ENCODE measurements around the gene GLTP.
"Not testable (repeated sequence)": the region's sequence is repeated elsewhere in the genome, so short reads cannot be mapped to it uniquely, and the experiment has no call there.

GLTP gene, protein sequence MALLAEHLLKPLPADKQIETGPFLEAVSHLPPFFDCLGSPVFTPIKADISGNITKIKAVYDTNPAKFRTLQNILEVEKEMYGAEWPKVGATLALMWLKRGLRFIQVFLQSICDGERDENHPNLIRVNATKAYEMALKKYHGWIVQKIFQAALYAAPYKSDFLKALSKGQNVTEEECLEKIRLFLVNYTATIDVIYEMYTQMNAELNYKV

DNA sequence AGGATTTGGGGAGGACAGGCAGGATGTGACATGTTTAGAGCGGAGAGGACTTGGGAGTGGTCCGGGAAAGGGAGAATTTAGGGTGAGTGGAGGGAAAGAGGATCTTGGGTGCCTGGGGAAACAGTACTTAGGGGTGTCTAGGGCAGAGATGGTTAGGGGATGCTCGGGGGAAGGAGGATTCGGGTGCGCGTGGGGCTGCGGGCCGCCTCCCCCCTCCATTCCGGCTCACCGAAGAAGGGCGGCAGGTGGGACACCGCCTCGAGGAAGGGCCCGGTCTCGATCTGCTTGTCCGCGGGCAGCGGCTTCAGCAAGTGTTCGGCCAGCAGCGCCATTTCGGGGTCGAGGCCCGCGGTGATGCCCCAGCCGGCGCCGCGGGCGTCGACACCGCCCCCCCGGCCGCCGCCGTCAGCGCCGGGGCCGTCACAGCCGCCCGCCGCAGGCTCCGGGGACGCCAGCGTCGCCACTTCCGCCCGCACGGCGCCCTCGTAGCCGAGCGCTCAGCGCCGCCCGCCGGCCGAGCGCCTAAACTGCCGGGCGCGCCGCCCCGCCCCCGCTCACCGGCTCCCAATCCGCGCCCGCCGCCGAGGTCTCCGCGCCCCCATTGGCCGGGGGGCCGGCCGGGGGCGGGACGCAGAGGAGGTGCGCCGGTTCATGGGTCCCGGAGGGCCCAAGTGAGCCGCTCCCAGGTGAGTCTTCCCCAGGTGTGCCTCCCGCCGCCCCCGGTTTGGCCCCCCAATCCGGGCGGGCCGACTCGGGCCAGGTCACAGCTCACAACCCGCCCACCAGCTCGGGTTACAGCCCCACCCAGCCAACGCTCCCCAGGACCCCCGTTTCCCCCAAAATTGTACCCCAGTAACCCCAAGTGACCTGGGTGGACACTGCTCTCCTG, at the start of gene GLTP:
Gene GLTP, minus strand, starts transcription at position 499 of the 889 bp plus-strand sequence. Its CDS starts 167 bp downstream, at position 332.
- DNase-seq (ENCODE audit: low spot score in 2 of 2), result peak; percentile 85 to 88
- peaks cover 20% of the 10 kb centered on the region for H3K4me1 ChIP-seq
- H3K36me3 ChIP-seq (replicated peaks), result no peaks in the 10 kb centered on the region; the same call in 1 of the 2 replicates
- in situ Hi-C loops (cut with MboI; ENCODE audit: low sequenced_read_pairs), result no loop called here
- peak within 1 kb of the TSS; percentile 64 for H3K4me3 ChIP-seq
- H3K9me3 ChIP-seq, result no peaks in the 10 kb centered on the region
- H3K27me3 ChIP-seq (ENCODE audit: low read depth), result no peaks in the 10 kb centered on the region

DNA sequence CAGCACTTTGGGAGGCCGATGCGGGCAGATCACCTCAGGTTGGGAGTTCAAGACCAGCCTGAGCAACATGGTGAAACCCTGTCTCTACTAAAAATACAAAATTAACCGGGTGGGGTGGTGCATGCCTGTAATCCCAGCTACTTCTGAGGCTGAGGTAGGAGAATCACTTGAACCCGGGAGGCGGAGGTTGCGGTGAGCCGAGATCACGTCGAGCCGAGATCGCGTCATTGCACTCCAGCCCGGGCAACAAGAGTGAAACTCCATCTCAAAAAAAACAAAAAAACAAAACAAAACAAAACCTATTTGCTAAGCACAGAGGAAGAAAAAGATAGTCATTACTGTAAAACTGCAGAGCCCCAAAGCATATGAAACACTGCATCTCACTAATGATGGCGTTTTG, 49.0 kb upstream of the GLTP start:
- H3K4me1 ChIP-seq; H3K27me3 ChIP-seq (ENCODE audit: low read depth); DNase-seq (ENCODE audit: low spot score in 2 of 2); H3K9me3 ChIP-seq; H3K4me3 ChIP-seq; in situ Hi-C loops (cut with MboI; ENCODE audit: low sequenced_read_pairs): not testable (repeated sequence)
- peaks cover 26% of the 10 kb centered on the region for H3K36me3 ChIP-seq (replicated peaks)

DNA sequence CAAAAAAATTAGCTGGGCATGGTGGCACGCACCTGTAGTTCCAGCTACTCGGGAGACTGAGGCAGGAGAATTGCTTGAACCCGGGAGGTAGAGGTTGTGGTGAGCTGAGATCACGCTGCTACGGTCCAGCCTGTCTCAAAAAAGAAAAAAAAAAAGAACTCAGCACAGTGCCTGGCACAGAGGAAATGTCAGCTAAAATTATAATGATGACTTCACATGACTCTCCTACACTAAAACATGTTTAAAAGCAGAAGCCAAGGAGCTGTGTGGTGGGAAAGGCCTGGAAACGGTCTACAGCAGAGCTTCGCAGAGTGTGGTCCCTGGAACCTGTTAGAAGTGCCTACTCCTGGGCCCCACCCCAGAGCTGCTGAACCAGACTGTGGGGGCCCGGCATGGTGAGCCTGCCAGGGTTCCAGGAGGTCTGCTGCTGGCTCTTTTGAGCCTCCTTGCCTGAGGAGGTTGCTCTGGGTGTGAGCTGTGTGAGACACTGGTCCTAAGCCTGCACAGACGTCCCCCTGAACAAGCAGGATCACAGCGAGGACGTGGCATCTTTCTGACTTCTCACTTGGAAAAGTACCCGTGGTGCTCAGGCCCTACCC, 47.8 kb upstream of the GLTP start:
- no peak overlapping the region for H3K4me3 ChIP-seq
- no peaks in the 10 kb centered on the region for H3K27me3 ChIP-seq (ENCODE audit: low read depth)
- in situ Hi-C loops (cut with MboI; ENCODE audit: low sequenced_read_pairs), result no loop called here
- no peaks in the 10 kb centered on the region for H3K9me3 ChIP-seq
- H3K36me3 ChIP-seq (replicated peaks), result peaks cover 19% of the 10 kb centered on the region
- DNase-seq (ENCODE audit: low spot score in 2 of 2), result no peak
- H3K4me1 ChIP-seq, result no peaks in the 10 kb centered on the region

DNA sequence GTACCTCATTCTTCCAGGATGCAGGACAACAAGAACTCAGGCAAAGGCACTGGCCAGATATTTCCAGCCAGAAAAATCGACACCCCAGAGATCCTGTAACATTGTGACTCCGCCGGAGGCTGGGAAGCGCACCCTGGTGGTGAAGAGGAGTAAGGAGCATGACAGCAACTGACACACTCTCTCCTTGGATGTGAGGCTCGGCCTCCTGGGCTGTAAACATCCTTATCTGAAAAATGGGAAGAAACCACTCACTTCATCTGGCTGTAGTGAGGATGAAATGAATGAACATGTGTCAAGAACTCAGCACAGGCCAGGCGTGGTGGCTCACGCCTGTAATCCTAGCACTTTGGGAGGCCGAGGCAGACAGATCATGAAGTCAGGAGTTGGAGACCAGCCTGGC, 47.3 kb upstream of the GLTP start:
- DNase-seq (ENCODE audit: low spot score in 2 of 2), result peak; percentile 32 to 66
- Histone ChIP-seq H3K4me1 (no peaks in the 10 kb centered on the region), H3K9me3 (no peaks in the 10 kb centered on the region), H3K36me3 (replicated peaks) (peaks cover 14% of the 10 kb centered on the region), H3K27me3 (ENCODE audit: low read depth) (no peaks in the 10 kb centered on the region), H3K4me3 (no peak overlapping the region)
- in situ Hi-C loops (cut with MboI; ENCODE audit: low sequenced_read_pairs), result no loop called here

DNA sequence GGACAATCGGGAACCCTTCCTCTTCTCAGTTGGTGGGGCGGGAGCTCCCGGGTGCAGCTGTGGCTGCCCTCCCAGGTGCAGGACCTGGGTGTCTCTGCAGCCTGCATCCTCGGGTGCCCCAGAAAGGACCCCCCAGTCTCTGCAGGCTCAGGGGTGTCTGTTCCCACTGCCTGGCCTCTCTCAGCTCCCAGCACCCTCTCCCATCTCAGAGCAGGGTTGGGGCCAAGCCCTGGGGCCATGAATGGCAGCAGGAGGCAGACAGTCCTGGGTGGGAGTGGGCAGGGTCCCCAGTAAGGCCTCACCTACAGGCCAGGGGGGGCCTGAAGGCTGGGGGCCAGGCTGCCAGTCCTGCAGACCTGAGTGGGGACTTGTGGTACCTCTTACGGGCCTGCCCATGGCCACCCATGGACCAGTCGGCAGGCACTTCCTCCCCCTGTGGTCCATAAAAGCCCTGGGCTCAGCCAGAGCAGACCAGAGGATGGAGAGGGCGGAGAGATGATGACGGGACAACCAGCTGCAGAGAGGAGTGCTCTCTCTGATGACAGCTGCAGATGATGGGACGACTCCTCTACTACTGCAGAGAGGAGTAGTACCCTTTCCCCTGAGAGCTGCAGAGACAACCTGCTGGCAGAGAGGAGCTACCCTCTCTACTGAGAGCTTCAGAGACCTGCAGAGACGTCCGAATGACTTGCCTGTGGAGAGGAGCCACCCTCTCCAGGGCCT, 46.3 kb upstream of the GLTP start:
- no peak for DNase-seq (ENCODE audit: low spot score in 2 of 2)
- in situ Hi-C loops (cut with MboI; ENCODE audit: low sequenced_read_pairs), result no loop called here
- H3K9me3 ChIP-seq, result no peaks in the 10 kb centered on the region
- no peaks in the 10 kb centered on the region for H3K27me3 ChIP-seq (ENCODE audit: low read depth)
- peaks cover 4% of the 10 kb centered on the region for H3K36me3 ChIP-seq (replicated peaks)
- no peaks in the 10 kb centered on the region for H3K4me1 ChIP-seq
- no peak overlapping the region for H3K4me3 ChIP-seq

DNA sequence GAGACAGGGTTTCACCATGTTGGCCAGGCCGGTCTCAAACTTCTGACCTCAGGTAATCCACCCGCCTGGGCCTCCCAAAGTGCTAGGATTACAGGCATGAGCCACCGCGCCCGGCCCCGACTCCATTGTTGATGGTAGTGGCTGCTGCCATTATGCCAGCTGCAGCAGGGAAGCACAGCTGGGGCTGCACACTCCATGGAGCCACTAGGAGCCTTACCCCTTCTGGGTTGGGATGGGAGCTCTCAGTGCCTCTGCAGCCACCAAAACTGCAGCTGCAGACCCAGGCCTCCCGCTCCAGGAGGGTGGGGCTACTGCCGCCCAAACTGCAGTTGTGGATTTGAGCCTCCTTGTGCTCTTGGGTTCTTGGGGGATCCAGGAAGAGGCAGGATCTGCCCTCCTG, 45.7 kb upstream of the GLTP start:
- H3K9me3 ChIP-seq, result no peaks in the 10 kb centered on the region
- H3K27me3 ChIP-seq (ENCODE audit: low read depth), result no peaks in the 10 kb centered on the region
- H3K36me3 ChIP-seq (replicated peaks), result no peaks in the 10 kb centered on the region; the same call in none of the 2 replicates
- H3K4me3 ChIP-seq, result no peak overlapping the region
- H3K4me1 ChIP-seq, result no peaks in the 10 kb centered on the region
- in situ Hi-C loops (cut with MboI; ENCODE audit: low sequenced_read_pairs), result no loop called here
- DNase-seq (ENCODE audit: low spot score in 2 of 2), result no peak

DNA sequence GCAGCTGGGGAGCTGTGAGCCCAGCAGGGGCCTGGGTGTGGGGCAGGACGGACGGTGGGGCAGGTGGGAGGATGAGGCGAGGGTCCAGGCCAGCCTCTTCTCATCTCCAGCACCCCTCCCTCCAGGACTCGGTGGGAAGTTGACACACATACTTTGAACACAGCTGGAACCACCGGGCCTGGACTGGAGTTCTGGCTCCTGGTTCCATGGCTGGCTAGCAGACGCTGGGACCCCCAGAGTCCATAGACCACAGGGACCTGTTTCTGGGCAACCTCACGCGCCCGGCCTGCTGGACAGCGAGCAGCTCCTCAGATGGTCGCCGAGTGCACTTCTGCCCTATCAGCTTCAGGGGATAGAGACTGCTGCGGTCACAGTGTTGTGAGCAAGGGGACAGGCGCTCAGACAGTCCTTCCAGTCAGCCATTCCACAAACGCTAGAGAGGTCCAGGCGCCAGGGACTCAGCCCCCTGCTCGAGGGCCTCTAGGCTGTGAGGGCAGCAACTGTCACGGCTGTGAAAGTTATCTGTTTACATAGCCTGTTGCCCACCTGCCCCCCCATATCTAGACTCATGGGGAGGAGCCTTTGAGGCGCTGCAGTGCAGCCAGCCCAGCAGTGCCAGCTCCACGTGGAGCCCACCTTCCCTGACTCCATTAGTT, 45.0 kb upstream of the GLTP start:
- Histone ChIP-seq H3K36me3 (replicated peaks) (no peaks in the 10 kb centered on the region; the same call in 1 of the 2 replicates), H3K4me1 (no peaks in the 10 kb centered on the region), H3K9me3 (no peaks in the 10 kb centered on the region), H3K27me3 (ENCODE audit: low read depth) (no peaks in the 10 kb centered on the region), H3K4me3 (no peak overlapping the region)
- no peak for DNase-seq (ENCODE audit: low spot score in 2 of 2)
- in situ Hi-C loops (cut with MboI; ENCODE audit: low sequenced_read_pairs), result no loop called here

DNA sequence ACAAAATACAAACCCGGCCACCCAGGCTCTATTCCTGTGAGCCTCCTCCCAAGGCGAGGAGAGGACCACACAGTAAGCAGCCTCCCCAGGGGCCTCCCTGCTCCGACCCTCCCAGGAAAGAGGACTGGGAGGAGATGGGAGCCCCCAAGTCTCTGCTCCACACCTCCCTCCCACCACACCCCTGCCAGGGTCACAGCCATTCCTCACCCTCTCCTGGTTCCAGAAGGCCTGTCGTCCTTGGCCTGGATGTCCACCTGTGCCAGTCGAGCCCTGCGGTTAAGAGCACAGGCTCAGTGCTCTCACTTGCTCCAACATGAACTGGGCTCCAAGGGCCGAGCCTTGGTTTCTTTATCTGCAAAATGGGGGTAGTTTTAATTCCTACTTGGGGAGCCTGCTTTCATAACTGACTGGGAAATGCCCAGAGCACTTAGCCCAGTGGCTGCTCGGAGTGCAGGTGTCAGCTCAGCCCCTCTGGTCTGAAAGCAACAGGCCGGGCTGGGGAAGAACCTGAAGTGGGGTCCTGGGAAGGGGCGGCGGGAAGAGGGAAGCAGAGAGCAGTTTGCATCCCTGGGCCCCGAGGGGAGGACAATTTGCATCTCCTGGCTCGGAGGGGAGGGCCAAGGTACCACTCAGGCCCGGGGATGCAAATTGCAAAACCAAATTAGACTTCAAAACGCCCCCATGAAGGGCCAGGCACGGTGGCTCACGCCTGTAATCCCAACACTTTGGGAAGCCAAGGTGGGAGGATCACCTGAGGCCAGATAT, 43.3 kb upstream of the GLTP start:
- Histone ChIP-seq H3K36me3 (replicated peaks) (peaks cover 7% of the 10 kb centered on the region; the same call in 1 of the 2 replicates), H3K4me1 (no peaks in the 10 kb centered on the region), H3K9me3 (no peaks in the 10 kb centered on the region), H3K27me3 (ENCODE audit: low read depth) (no peaks in the 10 kb centered on the region), H3K4me3 (no peak overlapping the region)
- in situ Hi-C loops (cut with MboI; ENCODE audit: low sequenced_read_pairs), result no loop called here
- DNase-seq (ENCODE audit: low spot score in 2 of 2), result no peak

DNA sequence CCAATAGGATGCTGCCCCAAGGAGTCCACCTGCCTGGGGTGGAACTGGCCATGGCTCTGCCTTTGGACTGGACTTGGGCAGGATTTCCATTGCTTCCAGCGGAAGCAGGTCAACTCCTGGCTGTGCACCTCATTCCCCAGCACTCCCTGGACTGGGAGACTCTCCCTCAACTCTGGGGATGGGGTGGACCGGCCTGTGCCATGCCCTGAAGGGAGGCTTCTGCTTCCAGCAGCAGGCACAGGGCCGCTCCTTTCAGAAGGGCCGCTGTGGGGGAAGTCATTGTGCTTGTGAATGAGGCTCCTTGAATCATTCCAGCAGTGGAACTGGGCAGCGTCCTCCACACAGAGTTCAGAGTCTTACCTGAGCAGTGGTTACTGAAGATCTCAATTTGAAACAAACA, 42.7 kb upstream of the GLTP start:
- in situ Hi-C loops (cut with MboI; ENCODE audit: low sequenced_read_pairs), result no loop called here
- DNase-seq (ENCODE audit: low spot score in 2 of 2), result no peak
- no peaks in the 10 kb centered on the region for H3K27me3 ChIP-seq (ENCODE audit: low read depth)
- no peak overlapping the region for H3K4me3 ChIP-seq
- H3K36me3 ChIP-seq (replicated peaks), result peaks cover 8% of the 10 kb centered on the region; the same call in 1 of the 2 replicates
- H3K4me1 ChIP-seq, result no peaks in the 10 kb centered on the region
- H3K9me3 ChIP-seq, result no peaks in the 10 kb centered on the region

DNA sequence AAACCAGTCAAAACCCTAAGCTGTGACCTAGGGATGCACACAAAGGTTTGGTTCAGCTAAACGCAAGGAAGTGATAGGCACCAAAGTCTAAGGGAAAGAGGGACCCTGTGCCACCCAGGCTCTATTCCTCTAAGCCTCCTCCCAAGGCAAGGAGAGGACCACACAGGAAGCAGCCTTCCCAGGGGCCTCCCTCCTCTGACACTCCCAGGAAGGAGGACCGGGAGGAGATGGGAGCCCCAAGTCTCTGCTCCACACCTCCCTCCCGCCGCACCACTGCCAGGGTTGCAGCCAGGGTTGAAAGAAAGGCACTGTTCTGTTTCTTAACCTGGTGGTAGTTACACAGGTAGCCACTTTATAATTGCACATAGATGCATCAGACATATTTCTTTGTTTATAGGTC, 41.6 kb upstream of the GLTP start:
- in situ Hi-C loops (cut with MboI; ENCODE audit: low sequenced_read_pairs), result no loop called here
- DNase-seq (ENCODE audit: low spot score in 2 of 2), result no peak
- H3K4me3 ChIP-seq, result no peak overlapping the region
- H3K27me3 ChIP-seq (ENCODE audit: low read depth), result no peaks in the 10 kb centered on the region
- H3K36me3 ChIP-seq (replicated peaks), result peaks cover 8% of the 10 kb centered on the region; the same call in 1 of the 2 replicates
- H3K4me1 ChIP-seq, result no peaks in the 10 kb centered on the region
- H3K9me3 ChIP-seq, result no peaks in the 10 kb centered on the region

DNA sequence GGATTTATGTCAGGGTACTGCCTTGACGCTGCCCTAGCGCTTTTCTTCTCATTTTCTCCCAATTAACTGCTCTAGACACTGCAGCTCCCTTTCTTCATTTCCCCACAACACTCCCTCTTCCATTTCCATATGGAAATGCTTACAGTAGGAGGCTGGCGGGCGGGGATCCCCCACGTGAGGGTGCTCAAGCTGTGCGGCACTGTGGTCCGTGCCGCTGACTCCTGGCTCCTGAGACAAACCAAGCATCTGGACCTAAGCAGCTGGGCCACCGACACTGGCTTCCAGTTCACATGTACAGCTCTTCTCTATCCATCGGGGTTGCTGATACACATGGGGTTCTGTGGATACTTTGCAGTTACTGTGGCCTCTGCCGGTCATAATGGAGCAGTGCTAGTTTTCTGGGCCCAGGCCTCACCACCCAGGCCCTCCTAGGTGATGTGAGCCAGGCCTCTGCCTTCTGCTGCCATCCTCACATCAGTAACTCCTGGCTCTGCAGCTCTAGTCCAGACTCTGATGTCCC, 40.0 kb upstream of the GLTP start:
- no peak overlapping the region for H3K4me3 ChIP-seq

DNA sequence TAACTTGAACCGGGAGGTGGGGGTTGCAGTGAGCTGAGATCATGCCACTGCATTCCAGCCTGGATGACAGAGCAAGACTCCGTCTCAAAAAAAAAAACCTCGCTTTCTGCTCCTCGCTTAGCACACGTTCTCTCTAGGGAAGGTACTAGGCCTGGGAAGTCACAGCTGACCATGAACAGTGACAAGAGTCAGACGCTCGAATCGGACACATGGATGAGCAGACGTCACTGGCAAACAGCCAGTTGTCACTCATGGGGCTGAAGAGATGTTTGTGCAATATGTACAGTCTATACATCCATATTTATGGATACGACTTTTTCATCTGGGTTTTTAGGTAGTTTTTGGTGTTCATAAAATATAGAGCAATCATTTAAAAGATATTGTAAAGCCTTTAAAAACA, 39.1 kb upstream of the GLTP start:
- Histone ChIP-seq H3K9me3 (no peaks in the 10 kb centered on the region), H3K27me3 (ENCODE audit: low read depth) (no peaks in the 10 kb centered on the region), H3K4me3 (no peak overlapping the region), H3K36me3 (replicated peaks) (peaks cover 28% of the 10 kb centered on the region), H3K4me1 (no peaks in the 10 kb centered on the region)
- in situ Hi-C loops (cut with MboI; ENCODE audit: low sequenced_read_pairs), result no loop called here
- no peak for DNase-seq (ENCODE audit: low spot score in 2 of 2)

More for the DNA sequence above, 40.0 kb upstream of the GLTP start:
- H3K27me3 ChIP-seq (ENCODE audit: low read depth), result no peaks in the 10 kb centered on the region
- in situ Hi-C loops (cut with MboI; ENCODE audit: low sequenced_read_pairs), result no loop called here
- H3K4me1 ChIP-seq, result no peaks in the 10 kb centered on the region
- no peak for DNase-seq (ENCODE audit: low spot score in 2 of 2)
- H3K9me3 ChIP-seq, result no peaks in the 10 kb centered on the region
- peaks cover 23% of the 10 kb centered on the region for H3K36me3 ChIP-seq (replicated peaks)
